Gastrocnemius medialis (tissue), 4 donors: ENCODE measurements around the gene SCGN. TPM values are rescaled to one million over a fixed set of nuclear protein-coding genes. Genes with fewer than 3 reads are reported as not detected.

Experiments
- ATAC-seq, 2 donors: fragments of 150-250 bp; one replicate each; pipeline ENCODE4 v1.9.1; 2016
- DNase-seq, 2 donors: peaks; one replicate each; pipeline ENCODE4 v3.0.0-alpha.2; 2019
- H3K27ac ChIP-seq, 4 donors: fragments of 200-600 bp; sonication (generic); 1 replicate in 1 of 4; 2 replicates in 3 of 4; pipeline ENCODE4 v1.5.1; 2016 to 2018; ENCODE audit warnings: mild to moderate bottlenecking in 2 of 4, moderate library complexity in 1 of 4
- H3K27me3 ChIP-seq, 3 donors: fragments of 200-600 bp; sonication (generic) in 2 of 3; 1 replicate in 1 of 3; 2 replicates in 2 of 3; pipeline versions ENCODE4 v1.5.1 to v1.6.0; 2016 to 2019; ENCODE audit warnings: mild to moderate bottlenecking in 1 of 3, moderate library complexity in 1 of 3
- H3K36me3 ChIP-seq, 2 donors: fragments of 200-600 bp; sonication (generic) in 1 of 2; one replicate each; pipeline ENCODE4 v1.5.1; 2017 to 2018
- H3K4me1 ChIP-seq, 2 donors: fragments of 200-600 bp; sonication (generic) in 1 of 2; one replicate each; pipeline ENCODE4 v1.5.1; 2016 to 2017; ENCODE audit warnings: mild to moderate bottlenecking in 2 of 2
- H3K4me3 ChIP-seq, 4 donors: fragments of 200-600 bp; sonication (generic) in 3 of 4; 1 replicate in 1 of 4; 2 replicates in 3 of 4; pipeline ENCODE4 v1.5.1; 2016 to 2019; ENCODE audit warnings: mild to moderate bottlenecking in 2 of 4
- H3K9me3 ChIP-seq, 3 donors: fragments of 200-600 bp; sonication (generic) in 2 of 3; 1 replicate in 1 of 3; 2 replicates in 2 of 3; pipeline ENCODE4 v1.5.1; 2016 to 2019
- CTCF ChIP-seq, 5 experiments: fragments of 450-650 bp in 3 of 5; fragments of 200-600 bp in 2 of 5; sonication (generic) in 2 of 5; IDR thresholded peaks in 4 of 5; conservative IDR thresholded peaks in 1 of 5; 1 replicate in 4 of 5; 2 replicates in 1 of 5; pipeline ENCODE4 v1.5.1; 2016 to 2019; ENCODE audit warnings: antibody characterized with exemption in 5 of 5, mild to moderate bottlenecking in 3 of 5, moderate library complexity in 3 of 5
- POLR2A ChIP-seq, 2 donors: fragments of 450-650 bp; IDR thresholded peaks; one replicate each; pipeline ENCODE4 v1.6.1; 2017; ENCODE audit warnings: antibody characterized with exemption in 2 of 2, mild to moderate bottlenecking in 2 of 2, moderate library complexity in 2 of 2
- in situ Hi-C, 4 donors: fragments of 200-750 bp; cut with MboI; loops; one replicate each; pipeline versions ENCODE4 v1.15.0 to v1.8.0; 2017; ENCODE audit warnings: low sequenced_read_pairs in 4 of 4
- intact Hi-C: fragments of 100-400 bp; cut with DNase I; formaldehyde crosslinking; loops from one replicate; pipeline ENCODE4 v1.15.1; 2023; ENCODE audit warnings: low total_unique reads
- total RNA-seq, 4 donors: library from RNA; depleted of rRNA; stranded (reverse); fragments of >200 nt; gene quantifications; one replicate each; pipeline versions ENCODE4 v1.1.0 to v1.2.3, GENCODE V29; 2016

The SCGN gene
- total RNA-seq, result not detected

- in situ Hi-C loops, result no loop called here
- Histone ChIP-seq H3K27ac (no peak within 1 kb of the TSS), H3K4me3 (no peak within 1 kb of the TSS), H3K4me1 (no peaks in the 10 kb centered on the region), H3K9me3 (no peaks in the 10 kb centered on the region), H3K36me3 (no peaks in the 10 kb centered on the region), H3K27me3 (peaks cover 0 to 13% (median 0%) of the 10 kb centered on the region in 3 donors)
- ATAC-seq, result no peak
- intact Hi-C loops, result no loop called here
- peak; percentile 3 to 11 for DNase-seq
- TF ChIP-seq CTCF (IDR thresholded peaks at IDR 0.05 in 4 of 5, conservative IDR thresholded peaks at IDR 0.05 in 1 of 5) (no peak), POLR2A (IDR thresholded peaks at IDR 0.05) (no peak)
Measured at GRCh38 chr6:25652007-25652515, at the start of gene SCGN. TSS of gene SCGN (plus strand) at chr6:25652215. CDS start at chr6:25652404, 189 bp downstream.

GRCh38 chr6:25602674-25602982 is 49.4 kb upstream of the SCGN start:
- ATAC-seq (no peak), DNase-seq (no peak)
- Histone ChIP-seq H3K27me3 (no peaks in the 10 kb centered on the region), H3K36me3 (no peaks in the 10 kb centered on the region), H3K9me3 (no peaks in the 10 kb centered on the region), H3K27ac (no peak overlapping the region), H3K4me1 (no peaks in the 10 kb centered on the region), H3K4me3 (no peak overlapping the region)
- in situ Hi-C loops (loop anchor here (5.0 to 25.0 kb wide), 4 partner anchors 328 to 380 kb away; partner anchors contain the start of gene CARMIL1 (in 1 of the 4)), intact Hi-C loops (loop anchor here (5.0 to 10.0 kb wide), 2 partner anchors 335 to 378 kb away; no protein-coding TSS in a partner anchor)
- TF ChIP-seq POLR2A (IDR thresholded peaks at IDR 0.05), result no peak
- no peak for TF ChIP-seq CTCF (IDR thresholded peaks at IDR 0.05 in 4 of 5, conservative IDR thresholded peaks at IDR 0.05 in 1 of 5)

GRCh38 chr6:25603251-25603650 is 48.8 kb upstream of the SCGN start:
- ATAC-seq (no peak), DNase-seq (no peak)
- no peak overlapping the region for H3K4me3 ChIP-seq
- H3K36me3 ChIP-seq, result no peaks in the 10 kb centered on the region
- no peaks in the 10 kb centered on the region for H3K4me1 ChIP-seq
- in situ Hi-C loops, result loop anchor here (5.0 to 25.0 kb wide), 4 partner anchors 328 to 381 kb away; partner anchors contain the start of gene CARMIL1 (in 1 of the 4)
- H3K27ac ChIP-seq, result no peak overlapping the region
- H3K9me3 ChIP-seq, result no peaks in the 10 kb centered on the region
- TF ChIP-seq POLR2A (IDR thresholded peaks at IDR 0.05) (no peak), CTCF (IDR thresholded peaks at IDR 0.05 in 4 of 5, conservative IDR thresholded peaks at IDR 0.05 in 1 of 5) (no peak)
- H3K27me3 ChIP-seq, result no peaks in the 10 kb centered on the region
- intact Hi-C loops, result loop anchor here (5.0 to 10.0 kb wide), 2 partner anchors 336 to 378 kb away; no protein-coding TSS in a partner anchor

- TF ChIP-seq POLR2A (IDR thresholded peaks at IDR 0.05), result no peak
- TF ChIP-seq CTCF (IDR thresholded peaks at IDR 0.05 in 4 of 5, conservative IDR thresholded peaks at IDR 0.05 in 1 of 5), result no peak
- DNase-seq (no peak), ATAC-seq (no peak)
- Histone ChIP-seq H3K27ac (no peak overlapping the region), H3K9me3 (no peaks in the 10 kb centered on the region), H3K4me1 (no peaks in the 10 kb centered on the region), H3K36me3 (no peaks in the 10 kb centered on the region), H3K4me3 (no peak overlapping the region), H3K27me3 (no peaks in the 10 kb centered on the region)
- in situ Hi-C loops (loop anchor here in 2 of 4 donors (10.0 to 25.0 kb wide), 2 partner anchors 331 to 344 kb away; partner anchors contain the start of gene CARMIL1 (in 1 of the 2)), intact Hi-C loops (loop anchor here (10.0 kb wide), 1 partner anchor 381 kb away; no protein-coding TSS in a partner anchor)
Measured at GRCh38 chr6:25606151-25606550, 45.9 kb upstream of the SCGN start.
